ENCODE data around the gene SPRR3. TPM values are rescaled to one million over a fixed set of nuclear protein-coding genes. Genes with fewer than 3 reads are reported as not detected.

SPRR3 gene
- total RNA-seq, 2 donors from 2014 or later: not detected

DNA sequence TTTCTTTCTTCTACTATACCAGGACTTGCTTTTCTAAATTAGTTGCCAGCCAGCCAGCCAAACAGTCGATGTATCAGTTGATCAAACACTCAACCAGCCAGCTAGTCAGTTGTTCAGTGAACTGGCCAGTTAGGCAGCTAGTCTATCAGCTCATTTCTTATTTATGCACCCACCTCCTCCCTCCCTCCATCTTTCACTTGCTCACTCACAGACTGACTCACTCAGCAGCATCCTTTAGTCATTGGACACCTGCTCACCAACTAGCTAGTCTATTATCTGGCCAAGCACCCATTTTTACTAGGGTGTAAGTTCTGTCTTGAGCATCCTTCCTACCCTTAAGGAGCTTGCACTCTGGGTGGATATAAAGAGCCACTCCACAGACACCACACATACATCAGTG lies 37.0 kb upstream of the SPRR3 start:
- no peaks in the 10 kb centered on the region for H3K36me3 ChIP-seq
- H3K4me1 ChIP-seq: no peaks in the 10 kb centered on the region
- H3K9me3 ChIP-seq: no peaks in the 10 kb centered on the region
- intact Hi-C loops (cut with DNase I): no loop called here
- no peak overlapping the region for H3K4me3 ChIP-seq
- TF ChIP-seq, protein P1, sequence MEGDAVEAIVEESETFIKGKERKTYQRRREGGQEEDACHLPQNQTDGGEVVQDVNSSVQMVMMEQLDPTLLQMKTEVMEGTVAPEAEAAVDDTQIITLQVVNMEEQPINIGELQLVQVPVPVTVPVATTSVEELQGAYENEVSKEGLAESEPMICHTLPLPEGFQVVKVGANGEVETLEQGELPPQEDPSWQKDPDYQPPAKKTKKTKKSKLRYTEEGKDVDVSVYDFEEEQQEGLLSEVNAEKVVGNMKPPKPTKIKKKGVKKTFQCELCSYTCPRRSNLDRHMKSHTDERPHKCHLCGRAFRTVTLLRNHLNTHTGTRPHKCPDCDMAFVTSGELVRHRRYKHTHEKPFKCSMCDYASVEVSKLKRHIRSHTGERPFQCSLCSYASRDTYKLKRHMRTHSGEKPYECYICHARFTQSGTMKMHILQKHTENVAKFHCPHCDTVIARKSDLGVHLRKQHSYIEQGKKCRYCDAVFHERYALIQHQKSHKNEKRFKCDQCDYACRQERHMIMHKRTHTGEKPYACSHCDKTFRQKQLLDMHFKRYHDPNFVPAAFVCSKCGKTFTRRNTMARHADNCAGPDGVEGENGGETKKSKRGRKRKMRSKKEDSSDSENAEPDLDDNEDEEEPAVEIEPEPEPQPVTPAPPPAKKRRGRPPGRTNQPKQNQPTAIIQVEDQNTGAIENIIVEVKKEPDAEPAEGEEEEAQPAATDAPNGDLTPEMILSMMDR (IDR thresholded peaks at IDR 0.05): no peak
- no peak for DNase-seq
- H3K9ac ChIP-seq (ENCODE audit: low read depth in 2 of 2, low read length in 2 of 2): no peak overlapping the region
- H3K27me3 ChIP-seq: no peaks in the 10 kb centered on the region
- no peak overlapping the region for H3K27ac ChIP-seq

DNA sequence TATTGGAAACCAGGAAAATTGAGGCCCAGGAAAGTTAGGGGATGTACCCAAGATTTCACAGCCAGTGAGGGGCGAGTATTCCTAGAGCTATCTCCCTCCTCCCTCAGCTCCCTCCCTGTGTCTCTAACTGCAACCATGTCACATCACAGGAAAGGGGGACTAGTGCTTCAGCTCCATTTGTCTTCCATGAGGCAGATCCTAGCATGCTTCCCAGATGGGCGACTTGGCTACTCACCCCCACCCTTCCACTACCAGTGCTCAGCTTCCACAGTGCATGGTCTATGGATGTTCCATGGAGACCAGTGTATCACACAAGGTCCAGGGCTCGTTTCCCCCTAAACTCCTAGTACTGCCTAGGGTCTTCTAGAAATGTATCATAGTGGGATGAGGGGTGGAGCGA lies 35.7 kb upstream of the SPRR3 start:
- Histone ChIP-seq H3K9me3 (no peaks in the 10 kb centered on the region), H3K9ac (ENCODE audit: low read depth in 2 of 2, low read length in 2 of 2) (no peak overlapping the region), H3K27me3 (no peaks in the 10 kb centered on the region), H3K4me3 (no peak overlapping the region), H3K4me1 (no peaks in the 10 kb centered on the region), H3K36me3 (no peaks in the 10 kb centered on the region), H3K27ac (no peak overlapping the region)
- intact Hi-C loops (cut with DNase I): no loop called here
- TF ChIP-seq, protein P1 (IDR thresholded peaks at IDR 0.05): no peak
- DNase-seq: no peak

DNA sequence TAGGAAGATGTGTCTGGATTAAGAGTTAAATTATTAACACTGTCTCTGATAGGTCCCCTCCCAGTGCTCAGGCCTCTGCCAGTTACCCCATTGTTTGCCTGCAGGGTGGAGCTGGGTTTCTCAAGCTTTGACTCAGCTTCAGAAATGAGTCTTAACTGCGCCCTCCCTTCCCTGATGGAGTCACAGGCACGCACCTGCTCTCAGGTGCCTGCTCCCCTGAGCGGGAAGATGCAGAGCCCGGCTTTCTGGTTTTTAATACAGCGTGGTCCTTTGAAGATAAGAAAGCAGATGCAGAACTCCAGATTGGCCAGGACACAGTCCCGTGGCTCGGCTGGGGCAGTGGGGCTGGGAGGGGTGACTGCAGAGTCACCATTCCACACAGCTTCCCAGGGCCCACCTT lies 34.3 kb upstream of the SPRR3 start:
- H3K9me3 ChIP-seq: no peaks in the 10 kb centered on the region
- DNase-seq: no peak

DNA sequence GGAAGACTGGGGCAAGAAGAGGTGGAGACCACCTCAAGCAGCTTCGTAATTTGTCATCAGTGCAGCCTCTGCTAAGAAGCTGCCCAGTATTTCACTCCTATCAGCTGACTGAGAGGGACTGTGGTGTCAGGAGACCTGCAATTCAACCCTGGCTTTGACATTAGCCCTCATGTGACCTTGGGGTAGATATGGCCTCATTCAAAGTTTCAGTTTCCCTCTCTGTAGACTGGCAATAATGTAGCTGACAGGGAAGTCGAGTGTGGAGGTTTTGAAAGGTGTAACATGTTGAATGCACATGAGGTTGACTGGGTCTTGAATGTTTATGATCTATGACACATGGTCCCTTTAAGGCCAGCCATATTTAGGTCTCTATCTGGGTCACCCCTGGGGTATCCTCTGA lies 33.3 kb upstream of the SPRR3 start:
- DNase-seq: no peak
- intact Hi-C loops (cut with DNase I): no loop called here
- no peaks in the 10 kb centered on the region for H3K36me3 ChIP-seq
- H3K9ac ChIP-seq (ENCODE audit: low read depth in 2 of 2, low read length in 2 of 2): no peak overlapping the region
- TF ChIP-seq, protein P1 (IDR thresholded peaks at IDR 0.05): no peak
- no peaks in the 10 kb centered on the region for H3K27me3 ChIP-seq
- no peaks in the 10 kb centered on the region for H3K9me3 ChIP-seq
- no peak overlapping the region for H3K4me3 ChIP-seq
- no peaks in the 10 kb centered on the region for H3K4me1 ChIP-seq
- no peak overlapping the region for H3K27ac ChIP-seq

More for the DNA sequence above, 34.3 kb upstream of the SPRR3 start:
- intact Hi-C loops (cut with DNase I): no loop called here
- Histone ChIP-seq H3K4me1 (no peaks in the 10 kb centered on the region), H3K36me3 (no peaks in the 10 kb centered on the region), H3K27me3 (no peaks in the 10 kb centered on the region), H3K27ac (no peak overlapping the region), H3K4me3 (no peak overlapping the region), H3K9ac (ENCODE audit: low read depth in 2 of 2, low read length in 2 of 2) (no peak overlapping the region)
- TF ChIP-seq, protein P1 (IDR thresholded peaks at IDR 0.05): no peak

DNA sequence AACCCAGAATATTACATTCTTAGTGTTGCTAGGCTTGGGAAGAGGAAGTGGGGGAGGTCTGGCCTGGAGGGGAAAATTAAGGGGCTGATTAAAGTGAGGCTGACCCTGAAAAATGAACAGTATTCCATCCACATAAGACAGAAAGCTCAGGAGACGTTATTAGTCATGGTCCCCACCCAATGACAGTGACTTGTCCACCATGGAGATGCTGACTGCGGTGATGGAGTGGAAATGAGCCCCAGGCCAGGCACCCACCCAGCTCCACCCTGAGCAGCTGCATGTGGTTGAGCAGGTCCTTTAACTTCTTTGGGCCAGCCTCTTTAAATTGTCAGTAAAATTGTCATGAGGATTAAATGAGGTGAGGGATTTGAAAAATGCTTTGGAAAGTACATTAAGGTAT lies 32.5 kb upstream of the SPRR3 start:
- H3K9me3 ChIP-seq: no peaks in the 10 kb centered on the region
- TF ChIP-seq, protein P1 (IDR thresholded peaks at IDR 0.05): no peak
- no peaks in the 10 kb centered on the region for H3K4me1 ChIP-seq
- H3K27ac ChIP-seq: no peak overlapping the region
- no peak overlapping the region for H3K9ac ChIP-seq (ENCODE audit: low read depth in 2 of 2, low read length in 2 of 2)
- intact Hi-C loops (cut with DNase I): no loop called here
- no peaks in the 10 kb centered on the region for H3K36me3 ChIP-seq
- no peak for DNase-seq
- no peaks in the 10 kb centered on the region for H3K27me3 ChIP-seq
- H3K4me3 ChIP-seq: no peak overlapping the region

DNA sequence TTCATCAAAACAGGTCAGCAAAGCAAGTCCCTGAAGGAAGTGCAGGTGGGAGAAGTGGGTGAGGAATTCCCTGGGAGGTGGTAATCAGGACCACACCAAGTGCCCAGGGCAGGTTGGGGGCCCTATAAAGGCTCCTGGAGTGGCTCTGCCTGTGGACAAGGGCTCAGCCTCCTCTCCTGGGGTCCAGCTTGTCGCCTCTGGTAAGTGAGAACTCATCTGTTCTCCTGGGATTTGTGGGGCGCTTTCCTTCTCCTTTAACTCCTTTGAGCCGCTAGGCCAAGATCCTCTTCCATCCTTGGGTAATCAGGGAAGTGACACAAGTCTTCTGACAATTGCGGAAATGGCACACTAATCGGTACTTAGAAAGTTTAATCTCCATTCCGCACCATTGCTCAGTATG lies 31.1 kb upstream of the SPRR3 start, which contains the start of gene SPRR4:
Gene SPRR4, plus strand, starts transcription at position 154 of the 400 bp plus-strand sequence. CDS start 1,243 bp downstream, outside the sequence.
- no peak for DNase-seq
- TF ChIP-seq, protein P1 (IDR thresholded peaks at IDR 0.05): no peak
- Histone ChIP-seq H3K36me3 (no peaks in the 10 kb centered on the region), H3K27me3 (no peaks in the 10 kb centered on the region), H3K9ac (ENCODE audit: low read depth in 2 of 2, low read length in 2 of 2) (no peak within 1 kb of the TSS), H3K4me3 (no peak within 1 kb of the TSS), H3K27ac (no peak within 1 kb of the TSS), H3K9me3 (no peaks in the 10 kb centered on the region), H3K4me1 (no peaks in the 10 kb centered on the region)
- intact Hi-C loops (cut with DNase I): no loop called here

Data from colonic mucosa (tissue), 4 donors.